GM12872 (cell line): ENCODE results near the gene IFNL2.

Source experiments
- TF ChIP-seq, protein P1 (sequence below): IDR thresholded peaks from 3 replicates; pipeline ENCODE4 v1.5.1; 2011; ENCODE audit warnings: low read depth, mild to moderate bottlenecking, low read length, moderate library complexity; ENCODE audit not compliant: insufficient read depth

The IFNL2 gene

DNA sequence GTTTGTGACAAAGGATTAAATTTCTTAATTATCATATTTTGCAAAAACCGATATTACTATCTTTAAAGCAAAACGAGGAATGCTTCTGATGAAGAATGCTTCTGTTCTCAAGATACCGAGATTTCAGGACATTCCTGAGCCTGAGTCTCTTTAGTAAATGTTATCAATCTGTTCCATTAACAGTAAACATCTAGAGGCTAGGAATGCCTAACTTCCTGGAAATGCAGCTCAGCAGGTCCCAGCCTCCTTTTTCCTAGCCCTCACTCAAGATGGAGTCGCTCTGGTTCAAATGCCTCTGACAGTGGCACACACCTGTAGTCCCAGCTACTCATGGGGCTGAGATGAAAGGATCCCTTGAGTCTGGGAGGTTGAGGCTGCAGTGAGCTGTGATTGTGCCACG, 17.1 kb upstream of the IFNL2 start:
- TF ChIP-seq, protein P1, sequence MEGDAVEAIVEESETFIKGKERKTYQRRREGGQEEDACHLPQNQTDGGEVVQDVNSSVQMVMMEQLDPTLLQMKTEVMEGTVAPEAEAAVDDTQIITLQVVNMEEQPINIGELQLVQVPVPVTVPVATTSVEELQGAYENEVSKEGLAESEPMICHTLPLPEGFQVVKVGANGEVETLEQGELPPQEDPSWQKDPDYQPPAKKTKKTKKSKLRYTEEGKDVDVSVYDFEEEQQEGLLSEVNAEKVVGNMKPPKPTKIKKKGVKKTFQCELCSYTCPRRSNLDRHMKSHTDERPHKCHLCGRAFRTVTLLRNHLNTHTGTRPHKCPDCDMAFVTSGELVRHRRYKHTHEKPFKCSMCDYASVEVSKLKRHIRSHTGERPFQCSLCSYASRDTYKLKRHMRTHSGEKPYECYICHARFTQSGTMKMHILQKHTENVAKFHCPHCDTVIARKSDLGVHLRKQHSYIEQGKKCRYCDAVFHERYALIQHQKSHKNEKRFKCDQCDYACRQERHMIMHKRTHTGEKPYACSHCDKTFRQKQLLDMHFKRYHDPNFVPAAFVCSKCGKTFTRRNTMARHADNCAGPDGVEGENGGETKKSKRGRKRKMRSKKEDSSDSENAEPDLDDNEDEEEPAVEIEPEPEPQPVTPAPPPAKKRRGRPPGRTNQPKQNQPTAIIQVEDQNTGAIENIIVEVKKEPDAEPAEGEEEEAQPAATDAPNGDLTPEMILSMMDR = no peak

DNA sequence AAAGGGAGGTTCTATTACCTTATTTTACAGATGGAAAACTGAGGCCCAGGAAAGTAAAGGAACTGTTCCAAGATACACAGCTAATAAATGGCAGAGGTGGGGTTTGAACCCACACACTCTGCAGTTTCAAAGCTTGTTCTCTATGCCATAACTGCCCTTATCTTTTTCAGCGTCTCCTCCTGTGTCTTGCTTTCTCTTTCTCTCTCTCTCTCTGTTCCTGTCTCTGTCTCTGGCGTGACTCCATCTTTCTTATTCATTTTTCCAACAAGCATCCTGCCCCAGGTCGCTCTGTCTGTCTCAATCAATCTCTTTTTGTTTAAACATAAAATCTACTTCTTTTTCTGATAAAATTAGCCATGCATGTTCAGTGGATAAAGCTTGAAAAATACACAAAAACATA, 16.4 kb upstream of the IFNL2 start:
- TF ChIP-seq, protein P1 = no peak

DNA sequence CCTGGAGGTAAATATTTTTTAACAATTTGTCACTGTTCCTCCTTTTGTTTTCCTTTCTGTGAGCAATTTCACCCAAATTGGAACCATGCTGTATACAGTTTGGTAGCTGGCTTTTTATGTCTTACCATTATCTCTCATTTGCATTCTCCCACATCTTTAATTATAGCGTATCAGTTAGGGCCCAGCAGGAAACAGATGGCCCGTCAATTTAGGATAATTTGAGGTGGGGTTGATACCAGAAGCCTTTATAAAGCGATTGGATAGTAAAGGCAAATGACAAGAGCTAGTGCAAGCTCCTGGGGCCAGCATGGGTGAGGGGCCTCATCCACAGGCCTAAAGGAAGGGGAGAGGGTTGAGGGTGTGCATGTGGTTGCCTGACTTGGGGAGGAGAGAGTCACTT, 15.7 kb upstream of the IFNL2 start:
- TF ChIP-seq, protein P1 = no peak

DNA sequence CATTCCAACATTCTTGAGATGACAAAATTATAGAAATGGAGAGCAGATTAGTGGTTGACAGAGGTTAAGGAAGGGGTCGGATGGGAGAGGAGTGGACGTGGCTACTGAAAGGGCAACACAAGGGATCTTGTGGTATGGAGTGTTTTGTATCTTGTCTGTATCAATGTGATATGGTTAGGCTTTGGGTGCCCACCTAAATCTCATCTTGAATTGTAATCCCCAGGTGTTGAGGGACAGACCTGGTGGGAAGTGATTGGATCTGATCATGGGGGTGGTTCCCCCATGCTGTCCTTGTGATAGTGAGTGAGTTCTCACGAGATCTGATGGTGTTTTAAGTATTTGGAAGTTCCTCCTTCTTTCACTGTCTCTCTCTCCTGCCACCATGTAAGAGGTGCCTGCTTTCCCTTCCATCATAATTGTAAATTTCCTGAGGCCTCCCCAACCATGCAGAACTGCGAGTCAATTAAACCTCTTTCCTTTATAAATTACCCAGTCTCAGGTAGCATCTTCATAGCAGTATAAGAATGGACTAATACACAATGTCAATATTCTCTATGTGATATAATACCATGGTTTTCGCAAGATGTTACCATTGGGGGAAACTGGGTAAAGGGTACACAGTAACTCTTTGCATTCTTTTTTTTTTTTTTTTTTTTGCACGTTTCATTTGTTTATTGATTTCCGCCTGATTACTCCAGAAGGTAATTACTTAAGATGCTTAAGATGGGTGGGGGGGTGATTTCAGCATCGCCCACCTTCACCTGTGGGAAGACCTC, 14.6 kb upstream of the IFNL2 start:
- TF ChIP-seq, protein P1 = no peak

DNA sequence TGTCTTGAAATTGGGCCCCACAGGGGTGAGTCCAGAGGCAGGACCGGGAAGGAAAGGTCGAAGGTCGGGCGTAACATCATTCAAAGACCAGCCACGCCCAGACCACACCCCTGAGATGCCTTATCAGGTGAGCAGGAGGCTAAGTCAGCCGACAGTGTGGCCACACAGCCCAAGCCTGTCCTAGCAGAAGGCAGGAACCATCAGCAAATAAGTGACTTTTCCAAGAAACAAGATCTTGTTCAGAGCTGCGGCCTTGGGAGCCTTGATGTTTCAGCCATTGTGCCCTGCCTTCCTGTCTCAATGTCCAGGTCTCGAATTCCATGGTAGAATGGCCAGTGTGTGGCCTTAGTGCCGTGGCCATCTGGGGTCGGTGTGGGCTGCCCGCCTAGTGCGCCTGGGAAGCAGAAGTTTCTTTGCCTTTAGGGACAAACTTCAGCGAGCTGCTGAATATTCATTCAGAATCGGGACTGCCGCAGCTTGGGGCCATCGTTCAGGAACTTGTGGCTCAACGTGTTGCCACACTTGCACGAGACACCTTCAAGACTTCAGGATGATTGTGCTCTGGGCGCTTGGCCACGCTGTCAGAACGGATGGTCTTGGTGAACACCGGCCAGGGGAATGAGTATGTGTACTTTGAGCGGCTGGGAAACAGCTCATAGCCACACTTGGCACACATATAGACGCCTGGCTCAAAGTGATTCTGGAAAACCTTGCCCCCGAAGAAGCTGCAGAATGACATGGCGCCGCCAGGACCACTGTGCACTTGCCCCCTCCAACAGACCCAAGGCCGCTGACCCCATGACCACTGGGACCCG, 13.5 kb upstream of the IFNL2 start:
- TF ChIP-seq, protein P1 = no peak

DNA sequence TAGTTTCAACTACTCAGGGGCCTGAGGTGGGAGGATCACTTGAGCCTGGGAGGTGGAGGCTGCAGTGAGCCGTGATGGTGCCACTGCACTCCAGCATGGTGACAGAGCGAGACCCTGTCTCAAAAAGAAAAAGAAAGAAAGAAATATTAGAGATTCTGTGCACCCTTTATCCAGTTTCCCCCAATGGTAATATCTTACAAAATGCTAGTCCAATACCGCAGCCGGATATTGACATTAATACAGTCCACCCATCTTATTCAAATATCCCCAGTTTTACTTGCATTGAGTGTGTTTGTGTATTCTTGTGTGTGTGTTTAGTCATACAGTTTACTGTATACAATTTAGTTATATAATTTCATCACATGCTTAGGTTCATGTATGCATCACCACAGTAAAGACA, 11.0 kb upstream of the IFNL2 start:
- TF ChIP-seq, protein P1 = no peak

DNA sequence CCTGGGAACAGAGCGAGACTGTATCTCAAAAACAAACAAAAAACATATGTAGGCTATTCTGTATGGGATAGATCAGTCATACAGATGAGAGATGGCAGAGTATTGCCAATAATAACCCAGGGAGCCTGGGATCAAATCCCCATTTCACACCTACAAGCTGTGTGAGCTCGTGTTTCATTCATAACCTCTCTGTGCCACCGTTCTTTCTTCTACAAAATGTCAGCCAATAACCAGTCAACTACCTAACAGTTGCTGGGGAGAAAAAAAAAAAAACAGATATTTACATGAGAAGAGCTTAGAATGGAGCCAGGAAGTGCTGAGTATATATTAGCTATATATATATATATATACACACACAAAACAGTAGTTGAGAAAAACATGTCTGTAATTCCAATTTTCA, 6.5 kb upstream of the IFNL2 start:
- TF ChIP-seq, protein P1 = no peak
